Kidney (tissue), 14 donors: ENCODE measurements around the gene BOD1L1. TPM values are rescaled to one million over a fixed set of nuclear protein-coding genes. Genes with fewer than 3 reads are reported as not detected.
A peak's percentile ranks its signal among the peaks of the same experiment; 100 is the strongest.

ENCODE experiments used
- DNase-seq, 5 donors: peaks; one replicate each; pipeline ENCODE4 v3.0.0-alpha.2; 2013 to 2020
- FAIRE-seq: peaks from 2 replicates; lab custom pipeline; 2012; peaks lifted over from hg19 to GRCh38; lab: Jason Lieb, UNC
- H3K27ac ChIP-seq, 2 donors: one replicate each; pipeline ENCODE4 v1.7.0; 2013; ENCODE audit warnings: low read depth in 2 of 2, low read length in 2 of 2, inconsistent platforms in 1 of 2
- H3K27me3 ChIP-seq: one replicate; pipeline ENCODE4 v1.7.1; 2013; ENCODE audit warnings: low read length, inconsistent platforms; ENCODE audit not compliant: control insufficient read depth, insufficient read depth
- H3K36me3 ChIP-seq, 3 donors: one replicate each; pipeline versions ENCODE4 v1.7.0 to v1.7.1; 2013; ENCODE audit warnings: low read length in 3 of 3, control low read depth in 1 of 3, inconsistent platforms in 1 of 3; ENCODE audit not compliant: insufficient read depth in 3 of 3, control insufficient read depth in 2 of 3
- H3K4me1 ChIP-seq, 3 donors: one replicate each; pipeline versions ENCODE4 v1.7.0 to v1.7.1; 2013; ENCODE audit warnings: low read length in 3 of 3, inconsistent platforms in 1 of 3, low read depth in 1 of 3; ENCODE audit not compliant: control insufficient read depth in 2 of 3, insufficient read depth in 2 of 3
- H3K4me3 ChIP-seq, 3 donors: one replicate each; pipeline versions ENCODE4 v1.7.0 to v1.8.1; 2013; ENCODE audit warnings: low read length in 3 of 3, control low read depth in 1 of 3, inconsistent platforms in 1 of 3
- H3K9ac ChIP-seq, 3 donors: one replicate each; pipeline versions ENCODE4 v1.7.0 to v1.7.1; 2013; ENCODE audit warnings: low read length in 3 of 3, control low read depth in 1 of 3, inconsistent platforms in 1 of 3
- H3K9me3 ChIP-seq, 3 donors: one replicate each; pipeline versions ENCODE4 v1.7.0 to v1.7.1; 2013; ENCODE audit warnings: low read length in 3 of 3, control low read depth in 1 of 3, inconsistent platforms in 1 of 3; ENCODE audit not compliant: control insufficient read depth in 2 of 3, insufficient read depth in 1 of 3
- intact Hi-C: fragments of 100-400 bp; cut with DNase I; formaldehyde crosslinking; loops from one replicate; pipeline ENCODE4 v1.11.1; 2022
- polyA plus RNA-seq: library from polyadenylated mRNA; stranded (reverse); fragments of 350-450 nt; fragmentation: Illumina TruSeq; extraction: RNeasy Lipid Tissue Mini Kit (QIAGEN cat#74804); gene quantifications from one replicate; pipeline ENCODE4 v1.2.3, GENCODE V29; 2014; ENCODE audit warnings: low read depth, low replicate concordance; ENCODE audit not compliant: insufficient read depth
- total RNA-seq: library from RNA; stranded (reverse); fragmentation: NEBNext Ultra II Directional; extraction: Animal tissue kit (Norgen Biotek cat#: 25700); gene quantifications from one replicate; pipeline ENCODE4 v1.2.1, GENCODE V29; 2021
- TF ChIP-seq, protein P1 (sequence below): IDR thresholded peaks from 3 replicates; pipeline ENCODE4 v1.5.1; 2012; ENCODE audit warnings: mild to moderate bottlenecking, moderate library complexity, borderline replicate concordance; ENCODE audit not compliant: insufficient read depth; ENCODE audit errors: extremely low read depth
- donor health status: control.
- donor health status: control.
- donor health status: control.
- donor health status: control.
- donor health status: control.
- donor health status: DM: yes; HTN: yes; CAD: no.
- donor health status: Normal renal cell carcinoma (clear cell type).

Gene BOD1L1
- total and polyA plus RNA-seq, 2 donors from 2014 or later: 9.0 to 45.6 TPM

DNA sequence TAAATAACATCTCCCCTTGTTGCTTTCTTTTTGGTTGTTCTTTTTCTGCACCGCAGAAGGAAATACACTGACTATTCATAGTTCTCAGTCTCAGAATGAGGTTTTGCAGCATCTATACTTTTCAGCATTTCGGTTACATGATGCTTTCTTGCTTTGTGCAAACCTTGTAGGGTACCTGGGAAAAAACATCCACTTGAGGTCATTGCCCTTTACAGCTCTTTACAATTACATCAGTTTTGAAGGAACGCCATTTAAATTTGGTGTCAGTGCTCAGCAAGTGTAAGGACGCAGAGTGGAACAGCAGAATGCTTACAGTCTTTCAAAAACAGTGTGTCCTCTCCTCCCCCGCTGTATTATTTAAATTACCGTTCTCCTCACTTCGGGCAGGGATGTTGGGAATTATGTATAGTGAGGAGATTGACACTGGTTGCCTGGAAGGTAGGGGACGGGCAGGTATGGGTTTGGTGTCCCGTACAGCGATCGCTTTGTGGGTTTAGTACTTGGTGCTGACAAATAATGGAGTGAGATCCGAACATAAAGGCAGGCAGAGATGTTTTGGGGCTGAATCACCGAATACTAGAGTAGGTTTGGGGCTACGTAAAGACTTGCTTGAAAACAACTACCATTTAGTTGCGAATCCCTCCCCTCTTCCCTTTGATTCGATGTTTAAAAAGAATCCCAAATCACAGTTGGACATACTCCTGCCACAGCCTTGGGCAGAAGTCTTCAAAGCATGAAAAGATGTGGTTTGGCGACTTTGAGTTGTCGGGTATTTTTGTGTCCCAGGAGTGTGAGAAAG, 81.2 kb downstream of the BOD1L1 start:
- DNase-seq (peak in 3 of 5 donors; percentile 3 to 43 (median 12)), FAIRE-seq (no peak)
- Histone ChIP-seq H3K36me3 (no peaks in the 10 kb centered on the region), H3K27ac (no peak overlapping the region), H3K9ac (no peak overlapping the region), H3K4me3 (no peak overlapping the region), H3K9me3 (peaks cover 0 to 4% (median 0%) of the 10 kb centered on the region in 3 donors), H3K27me3 (peaks cover 54% of the 10 kb centered on the region), H3K4me1 (peaks cover 2 to 19% (median 6%) of the 10 kb centered on the region in 3 donors)
- TF ChIP-seq, protein P1, sequence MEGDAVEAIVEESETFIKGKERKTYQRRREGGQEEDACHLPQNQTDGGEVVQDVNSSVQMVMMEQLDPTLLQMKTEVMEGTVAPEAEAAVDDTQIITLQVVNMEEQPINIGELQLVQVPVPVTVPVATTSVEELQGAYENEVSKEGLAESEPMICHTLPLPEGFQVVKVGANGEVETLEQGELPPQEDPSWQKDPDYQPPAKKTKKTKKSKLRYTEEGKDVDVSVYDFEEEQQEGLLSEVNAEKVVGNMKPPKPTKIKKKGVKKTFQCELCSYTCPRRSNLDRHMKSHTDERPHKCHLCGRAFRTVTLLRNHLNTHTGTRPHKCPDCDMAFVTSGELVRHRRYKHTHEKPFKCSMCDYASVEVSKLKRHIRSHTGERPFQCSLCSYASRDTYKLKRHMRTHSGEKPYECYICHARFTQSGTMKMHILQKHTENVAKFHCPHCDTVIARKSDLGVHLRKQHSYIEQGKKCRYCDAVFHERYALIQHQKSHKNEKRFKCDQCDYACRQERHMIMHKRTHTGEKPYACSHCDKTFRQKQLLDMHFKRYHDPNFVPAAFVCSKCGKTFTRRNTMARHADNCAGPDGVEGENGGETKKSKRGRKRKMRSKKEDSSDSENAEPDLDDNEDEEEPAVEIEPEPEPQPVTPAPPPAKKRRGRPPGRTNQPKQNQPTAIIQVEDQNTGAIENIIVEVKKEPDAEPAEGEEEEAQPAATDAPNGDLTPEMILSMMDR: no peak
- intact Hi-C loops: loop anchor here (10.0 kb wide), 1 partner anchor 692 kb away; no protein-coding TSS in a partner anchor

DNA sequence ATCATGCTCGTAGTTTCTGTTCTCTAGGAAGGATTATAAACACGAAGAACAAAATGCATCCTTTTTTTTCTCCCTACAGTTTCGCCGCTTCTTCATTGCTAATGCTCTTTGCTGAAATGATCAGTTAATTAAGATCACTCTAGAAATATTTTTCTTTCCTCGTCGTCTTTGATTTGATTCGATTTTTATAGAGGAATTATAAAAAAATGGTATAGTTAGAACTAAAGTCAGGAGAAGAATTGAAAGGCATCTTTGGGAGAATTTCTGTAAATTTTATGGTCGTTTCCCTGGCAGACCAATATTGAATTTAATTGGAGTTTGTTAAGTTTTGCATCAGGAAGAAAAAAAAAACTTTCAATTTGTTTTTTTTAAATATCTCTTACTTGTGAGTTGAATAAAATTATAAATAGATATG, 82.1 kb downstream of the BOD1L1 start:
- H3K36me3 ChIP-seq: no peaks in the 10 kb centered on the region
- DNase-seq (no peak), FAIRE-seq (no peak)
- H3K27me3 ChIP-seq: peaks cover 63% of the 10 kb centered on the region
- TF ChIP-seq, protein P1: no peak
- peaks cover 0 to 4% (median 0%) of the 10 kb centered on the region in 3 donors for H3K9me3 ChIP-seq
- peaks cover 2 to 19% (median 6%) of the 10 kb centered on the region in 3 donors for H3K4me1 ChIP-seq
- intact Hi-C loops: loop anchor here (10.0 kb wide), 1 partner anchor 691 kb away; no protein-coding TSS in a partner anchor
- H3K4me3 ChIP-seq: peak overlapping the region; percentile 40 to 51 (median 43)
- H3K27ac ChIP-seq: no peak overlapping the region
- H3K9ac ChIP-seq: no peak overlapping the region

DNA sequence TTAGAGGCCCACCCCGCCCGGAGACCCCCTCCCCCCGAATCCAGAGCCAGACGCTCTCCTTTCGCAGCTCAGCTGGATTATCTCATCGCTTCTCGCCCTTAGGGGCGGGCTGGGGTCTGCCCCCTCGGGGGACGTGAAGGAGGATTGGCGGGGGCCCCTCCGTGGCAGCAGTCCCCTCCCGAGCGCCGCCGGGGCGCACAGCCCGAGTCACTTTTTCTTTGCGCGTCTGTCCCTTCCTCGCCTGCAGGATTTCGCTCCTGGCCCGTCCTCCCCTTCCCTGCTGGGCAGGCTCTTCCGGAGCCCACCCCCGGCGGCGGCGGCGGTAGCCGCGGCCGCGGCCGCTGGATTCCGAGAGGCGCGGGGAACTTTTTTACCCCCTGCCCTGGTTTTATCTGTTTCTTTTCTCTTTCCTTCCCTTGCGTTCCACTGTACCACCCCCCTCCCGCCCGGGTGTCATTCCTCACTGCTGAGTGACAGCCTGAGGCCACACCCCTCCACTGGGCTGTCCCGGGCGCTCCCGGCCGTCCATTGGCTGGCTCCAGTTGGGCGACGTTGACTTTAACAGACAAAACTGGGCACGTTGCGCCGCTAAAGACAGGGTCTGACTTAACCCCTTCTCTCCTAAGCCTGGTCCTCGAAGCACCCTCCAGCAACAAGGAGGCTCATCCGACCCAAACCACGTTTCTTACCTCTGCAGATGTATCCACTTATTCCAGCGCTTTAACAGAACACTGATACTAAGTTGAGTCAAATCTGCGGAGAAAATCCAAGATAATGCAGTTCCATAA, 82.7 kb downstream of the BOD1L1 start:
- FAIRE-seq (no peak), DNase-seq (peak; percentile 87 to 91 (median 89))
- H3K9me3 ChIP-seq: peaks cover 0 to 4% (median 0%) of the 10 kb centered on the region in 3 donors
- intact Hi-C loops: loop anchor here (10.0 kb wide), 1 partner anchor 690 kb away; no protein-coding TSS in a partner anchor
- H3K27me3 ChIP-seq: peaks cover 69% of the 10 kb centered on the region
- no peak overlapping the region for H3K27ac ChIP-seq
- no peak overlapping the region for H3K9ac ChIP-seq
- H3K36me3 ChIP-seq: no peaks in the 10 kb centered on the region
- H3K4me3 ChIP-seq: peak overlapping the region; percentile 40 to 51 (median 43)
- H3K4me1 ChIP-seq: peaks cover 2 to 19% (median 6%) of the 10 kb centered on the region in 3 donors
- TF ChIP-seq, protein P1: no peak
